ENCODE data around the gene PRUNE2. TPM values are rescaled to one million over a fixed set of nuclear protein-coding genes. Genes with fewer than 3 reads are reported as not detected.
"Not testable (repeated sequence)": the region's sequence is repeated elsewhere in the genome, so short reads cannot be mapped to it uniquely, and the experiment has no call there.

The PRUNE2 gene
- polyA plus RNA-seq, 1 donor, result 16.4 TPM

- no peak for DNase-seq
These were observed 106.4 kb downstream of the PRUNE2 start for GRCh38 chr9:76799473-76799872.

- no peak for DNase-seq
These were observed 107.4 kb downstream of the PRUNE2 start for GRCh38 chr9:76798527-76798926.

- no peak for DNase-seq
These were observed 109.6 kb downstream of the PRUNE2 start for GRCh38 chr9:76796296-76796695.

GRCh38 chr9:76793784-76794431, 112.0 kb downstream of the PRUNE2 start:
- DNase-seq, result no peak

- DNase-seq, result no peak
These were observed 116.1 kb downstream of the PRUNE2 start for GRCh38 chr9:76789840-76790239.

- no peak for DNase-seq
These were observed 118.2 kb downstream of the PRUNE2 start for GRCh38 chr9:76787677-76788076.

- no peak for DNase-seq
These were observed 120.4 kb downstream of the PRUNE2 start for GRCh38 chr9:76785501-76785900.

- no peak for DNase-seq
These were observed 121.0 kb downstream of the PRUNE2 start for GRCh38 chr9:76784881-76785280.

- peak; percentile 46 for DNase-seq
These were observed 133.0 kb downstream of the PRUNE2 start for GRCh38 chr9:76772686-76773445.

- DNase-seq, result no peak
These were observed 139.8 kb downstream of the PRUNE2 start for GRCh38 chr9:76766126-76766525.

GRCh38 chr9:76764138-76764537, 141.8 kb downstream of the PRUNE2 start, which contains the start of gene PCA3:
Gene PCA3, plus strand, starts transcription at chr9:76764438.
- DNase-seq, result no peak

GRCh38 chr9:76761448-76761847, 144.5 kb downstream of the PRUNE2 start:
- DNase-seq, result no peak

GRCh38 chr9:76759732-76760131, 146.2 kb downstream of the PRUNE2 start:
- no peak for DNase-seq

- no peak for DNase-seq
These were observed 147.4 kb downstream of the PRUNE2 start for GRCh38 chr9:76758476-76758875.

- no peak for DNase-seq
These were observed 148.8 kb downstream of the PRUNE2 start for GRCh38 chr9:76756941-76757673.

- DNase-seq, result no peak
These were observed 149.7 kb downstream of the PRUNE2 start for GRCh38 chr9:76756268-76756640.

- DNase-seq, result no peak
These were observed 154.9 kb downstream of the PRUNE2 start for GRCh38 chr9:76751001-76751400.

- DNase-seq, result no peak
These were observed 161.6 kb downstream of the PRUNE2 start for GRCh38 chr9:76744336-76744735.

- no peak for DNase-seq
These were observed 162.0 kb downstream of the PRUNE2 start for GRCh38 chr9:76743931-76744330.

- not testable (repeated sequence) for DNase-seq
These were observed 163.0 kb downstream of the PRUNE2 start for GRCh38 chr9:76742890-76743289.

GRCh38 chr9:76741524-76741923, 164.4 kb downstream of the PRUNE2 start:
- no peak for DNase-seq

GRCh38 chr9:76738402-76738801, 167.5 kb downstream of the PRUNE2 start:
- no peak for DNase-seq
